HG02970 (cell line): ENCODE data around the gene TACC2.
"Not testable (repeated sequence)": the region's sequence is repeated elsewhere in the genome, so short reads cannot be mapped to it uniquely, and the experiment has no call there.

Source experiments
- ATAC-seq: cut with Tn5 transposase; IDR thresholded peaks from one replicate; pipeline ENCODE4 v1.9.1; 2021; ENCODE audit warnings: mild to moderate bottlenecking, moderate library complexity, moderate number of reproducible peaks; ENCODE audit not compliant: unreplicated experiment, low FRiP score

Gene TACC2

GRCh38 chr10:121976607-121977006 is 12.4 kb upstream of the TACC2 start:
- no peak for ATAC-seq

- ATAC-seq = no peak
These were observed 10.5 kb upstream of the TACC2 start for GRCh38 chr10:121978511-121978910.

GRCh38 chr10:121981346-121981745 is 7.6 kb upstream of the TACC2 start:
- no peak for ATAC-seq

DNA sequence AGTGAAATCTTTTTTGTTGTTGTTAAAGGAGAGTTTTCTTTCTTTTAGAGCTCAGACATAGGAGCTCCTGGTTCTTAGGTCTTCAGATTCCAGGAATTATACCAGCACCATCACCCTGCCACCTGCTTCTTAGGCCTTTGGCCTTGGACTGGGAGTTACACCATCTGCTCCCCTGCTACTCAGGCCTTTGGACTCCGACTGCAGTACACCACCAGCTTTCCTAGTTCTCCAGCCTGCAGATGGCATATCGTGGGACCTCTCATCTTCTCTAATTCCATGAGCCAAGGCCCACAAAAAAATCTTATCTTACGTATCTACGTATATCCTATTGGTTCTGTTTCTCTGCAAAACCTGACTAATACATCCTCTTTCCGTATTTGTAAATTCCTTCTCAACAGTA is 5.1 kb upstream of the TACC2 start:
- no peak for ATAC-seq

GRCh38 chr10:121984463-121984862 is 4.5 kb upstream of the TACC2 start:
- no peak for ATAC-seq

DNA sequence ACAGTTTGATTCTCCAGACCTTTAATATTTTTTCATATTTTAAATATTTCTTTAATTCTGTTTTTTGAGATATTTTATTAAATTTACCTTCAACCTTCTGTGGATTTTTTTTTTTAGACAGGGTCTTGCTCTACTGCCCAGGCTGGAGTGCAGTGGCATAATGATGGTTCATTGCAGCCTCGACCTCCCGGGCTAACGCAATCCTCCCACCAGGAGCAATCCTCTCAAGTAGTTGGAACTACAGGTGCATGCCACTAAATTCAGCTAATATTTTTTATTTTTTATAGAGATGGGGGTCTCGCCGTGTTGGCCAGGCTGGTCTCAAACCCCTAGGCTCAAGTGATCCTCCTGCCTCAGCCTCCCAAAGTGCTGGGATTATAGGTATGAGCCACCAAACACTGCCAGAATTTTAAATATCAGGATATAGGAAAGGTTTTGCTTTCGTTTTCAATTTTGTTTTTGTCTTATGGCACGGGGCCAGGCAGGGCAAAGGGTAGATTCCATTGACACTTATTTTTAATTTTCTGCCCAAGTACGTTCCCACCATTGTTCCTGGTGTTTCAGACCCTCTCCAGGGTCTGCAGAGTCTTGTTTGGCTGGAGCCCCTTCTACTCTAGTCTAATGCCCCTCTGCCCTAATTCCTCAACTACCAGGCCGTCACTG is 1.2 kb downstream of the TACC2 start:
- ATAC-seq = no peak

DNA sequence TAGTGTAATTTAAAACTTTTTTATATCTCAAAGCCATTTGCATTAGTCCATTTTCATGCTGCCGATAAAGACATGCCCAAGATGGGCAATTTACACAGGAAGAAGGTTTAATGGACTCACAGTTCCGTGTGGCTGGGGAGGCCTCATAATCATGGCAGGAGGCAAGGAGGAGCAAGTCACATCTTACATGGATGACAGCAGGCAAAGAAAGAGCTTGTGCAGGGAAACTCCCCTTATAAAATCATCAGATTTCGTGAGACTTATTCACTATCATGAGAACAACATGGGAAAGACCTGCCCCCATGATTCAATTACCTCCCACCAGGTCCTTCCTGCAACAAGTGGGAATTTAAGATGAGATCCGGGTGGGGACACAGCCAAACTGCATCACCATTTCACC is 2.8 kb downstream of the TACC2 start:
- ATAC-seq = not testable (repeated sequence)

- no peak for ATAC-seq
These were observed 5.5 kb downstream of the TACC2 start for GRCh38 chr10:121994429-121994941.

DNA sequence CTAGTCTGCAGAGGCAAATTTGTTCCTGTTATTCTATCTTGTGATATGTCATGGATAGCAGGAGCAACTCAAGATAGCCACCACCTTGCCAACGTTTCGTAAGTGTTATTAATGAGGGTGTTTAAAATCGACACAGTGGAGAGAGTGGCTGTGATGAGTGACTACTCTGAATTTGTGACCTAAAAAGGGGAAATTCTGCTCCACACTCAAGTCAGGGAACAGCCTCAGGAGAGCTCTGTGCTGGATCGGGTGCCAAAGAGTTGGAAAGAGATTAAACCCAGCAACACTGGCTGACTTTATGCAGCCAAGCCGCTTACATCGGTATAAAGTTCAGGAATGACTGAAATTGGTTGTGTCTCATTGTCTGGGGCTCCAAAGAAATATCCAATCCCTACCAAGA is 9.5 kb downstream of the TACC2 start:
- no peak for ATAC-seq

- no peak for ATAC-seq
These were observed 10.3 kb downstream of the TACC2 start for GRCh38 chr10:121999301-121999700.

- no peak for ATAC-seq
These were observed 12.7 kb downstream of the TACC2 start for GRCh38 chr10:122001698-122002097.

- ATAC-seq = no peak
These were observed 18.5 kb downstream of the TACC2 start for GRCh38 chr10:122007415-122007814.

GRCh38 chr10:122010405-122011050 is 21.6 kb downstream of the TACC2 start:
- no peak for ATAC-seq

DNA sequence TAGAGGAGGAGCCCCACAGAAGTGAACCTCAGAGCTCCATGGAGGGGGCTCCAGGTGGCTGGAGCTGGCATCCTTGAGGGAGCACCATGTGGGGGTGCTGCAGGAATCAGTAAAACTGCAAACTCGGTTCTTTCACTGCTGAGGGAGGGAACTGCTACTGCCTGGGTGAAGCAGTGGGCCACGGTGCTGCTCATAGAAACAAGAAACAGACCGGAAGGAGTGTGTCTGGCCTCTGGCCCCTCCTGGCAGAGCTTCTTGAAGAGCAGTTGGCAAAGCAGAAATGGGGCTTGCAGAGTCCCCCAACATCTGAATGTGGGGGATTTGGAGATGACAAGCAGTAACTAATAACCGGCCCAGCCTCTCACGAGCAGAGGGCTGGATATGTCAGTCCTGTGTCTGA is 23.8 kb downstream of the TACC2 start:
- no peak for ATAC-seq

- ATAC-seq = no peak
These were observed 24.4 kb downstream of the TACC2 start for GRCh38 chr10:122013311-122013780.

DNA sequence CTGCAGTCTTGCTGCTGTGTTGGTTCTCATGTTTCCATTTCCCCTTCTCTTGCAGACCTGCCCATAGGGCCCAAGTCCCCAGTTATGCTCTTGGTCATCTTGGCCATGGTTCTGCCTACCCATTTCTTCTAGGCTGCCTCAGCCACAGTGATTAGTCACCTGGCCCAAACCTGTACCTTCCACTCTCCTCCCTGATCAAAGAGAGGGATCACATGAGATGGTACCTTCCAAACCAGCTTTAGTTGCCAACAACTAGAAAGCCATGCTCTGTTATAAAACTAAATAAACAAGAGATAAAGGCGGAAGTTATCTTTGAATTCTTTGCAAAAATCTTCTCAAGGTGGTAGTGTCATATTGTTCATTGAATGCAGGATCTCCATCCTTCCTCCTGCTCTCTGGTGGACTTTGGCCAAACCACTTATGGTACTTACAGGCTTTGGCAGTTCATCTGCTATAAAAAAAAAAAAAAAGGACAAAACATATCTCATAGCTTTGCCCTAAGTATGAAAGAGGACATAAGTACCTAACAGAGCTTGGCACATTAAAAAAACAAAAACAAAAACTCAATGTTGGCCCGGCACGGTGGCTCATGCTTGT is 25.8 kb downstream of the TACC2 start:
- no peak for ATAC-seq

GRCh38 chr10:122017926-122018325 is 29.0 kb downstream of the TACC2 start:
- ATAC-seq = not testable (repeated sequence)

DNA sequence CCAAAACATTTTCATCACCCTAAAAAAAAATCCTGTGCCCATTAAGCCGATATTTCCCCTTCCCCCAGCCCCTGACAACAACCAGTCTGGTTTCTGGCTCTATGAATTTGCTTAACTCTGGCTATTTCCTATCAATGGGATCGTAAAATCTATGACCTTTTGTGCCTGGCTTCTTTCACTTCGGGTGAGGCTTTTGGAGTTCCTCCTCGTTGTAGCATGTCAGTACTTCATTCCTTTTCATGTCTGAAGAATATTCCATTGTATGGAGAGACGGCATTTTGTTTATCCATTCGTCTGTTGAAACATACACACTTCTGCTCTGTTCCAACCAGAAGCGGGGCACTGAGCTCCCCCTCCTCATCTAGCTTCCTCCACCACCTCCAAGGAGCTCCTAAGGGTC is 29.5 kb downstream of the TACC2 start:
- ATAC-seq = no peak

DNA sequence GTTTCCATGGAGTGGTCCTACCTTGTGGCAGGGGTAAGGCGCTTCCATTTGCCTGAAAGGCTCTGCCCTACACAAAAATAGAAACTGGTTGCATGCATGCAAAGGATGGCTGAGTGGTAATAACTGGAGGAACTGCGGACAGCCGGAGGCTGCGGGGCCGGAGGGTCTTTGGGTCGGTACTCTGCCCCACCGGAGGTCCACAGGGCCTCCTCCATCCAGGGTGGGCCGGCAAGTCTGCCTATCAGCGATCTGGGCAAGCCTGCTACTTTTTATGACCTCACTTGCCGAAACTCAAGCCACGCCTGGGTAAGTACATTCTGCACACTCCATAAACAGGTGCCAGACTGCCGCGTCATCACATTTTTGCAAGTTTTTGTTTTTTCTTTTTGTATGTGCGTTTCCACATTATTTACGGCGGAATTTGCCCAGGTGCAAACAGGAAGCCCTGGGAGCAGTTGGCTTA is 30.0 kb downstream of the TACC2 start:
- ATAC-seq = no peak

DNA sequence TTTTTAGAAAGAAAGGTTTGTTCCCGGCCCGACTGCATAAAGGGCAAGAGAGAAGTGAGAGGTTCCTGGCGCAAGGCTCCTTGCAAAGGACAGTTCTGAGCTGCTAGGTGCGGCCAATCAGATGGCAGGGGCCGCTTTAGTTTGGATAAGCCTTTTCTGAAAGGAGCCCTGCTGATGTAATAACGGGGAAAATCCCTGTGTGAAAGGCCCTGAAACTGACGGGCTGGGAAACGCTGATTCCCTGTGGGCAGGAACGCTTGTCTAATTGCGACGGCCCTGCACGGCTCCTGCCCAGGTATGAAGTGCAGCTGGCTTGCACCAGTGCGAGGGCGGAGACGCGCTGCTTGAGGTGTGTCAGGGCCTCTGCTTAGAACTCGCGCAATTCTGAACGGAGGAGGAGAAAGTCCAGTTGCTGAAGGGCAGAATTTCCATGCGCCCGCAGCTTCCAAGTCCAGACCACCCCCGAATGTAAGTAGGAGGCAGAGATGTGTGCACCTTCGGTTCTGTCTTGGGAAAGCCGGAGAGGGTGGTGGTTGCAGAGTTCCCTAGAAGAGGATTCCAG is 30.5 kb downstream of the TACC2 start:
- ATAC-seq = no peak

DNA sequence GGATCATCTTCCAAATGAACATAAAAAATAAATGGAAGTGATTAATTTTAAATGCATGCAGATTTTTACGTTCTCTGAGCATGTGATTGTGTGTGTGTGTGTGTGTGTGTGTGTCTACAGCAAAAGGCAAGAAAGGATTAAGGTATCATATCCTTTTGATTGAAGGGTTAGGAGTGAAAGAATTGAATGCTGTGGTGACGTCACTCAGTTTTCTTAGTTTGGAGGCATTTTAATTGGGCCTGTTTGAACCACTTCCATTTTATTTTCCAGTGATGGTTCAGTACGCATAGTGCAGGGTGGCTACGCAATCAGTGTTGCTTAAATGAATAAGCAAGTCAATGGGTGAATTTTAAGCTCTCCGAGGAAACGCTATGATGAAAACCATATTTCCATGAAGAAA is 31.3 kb downstream of the TACC2 start:
- ATAC-seq = no peak
